ENCODE data around the gene TXNL4A.

The TXNL4A gene

DNA sequence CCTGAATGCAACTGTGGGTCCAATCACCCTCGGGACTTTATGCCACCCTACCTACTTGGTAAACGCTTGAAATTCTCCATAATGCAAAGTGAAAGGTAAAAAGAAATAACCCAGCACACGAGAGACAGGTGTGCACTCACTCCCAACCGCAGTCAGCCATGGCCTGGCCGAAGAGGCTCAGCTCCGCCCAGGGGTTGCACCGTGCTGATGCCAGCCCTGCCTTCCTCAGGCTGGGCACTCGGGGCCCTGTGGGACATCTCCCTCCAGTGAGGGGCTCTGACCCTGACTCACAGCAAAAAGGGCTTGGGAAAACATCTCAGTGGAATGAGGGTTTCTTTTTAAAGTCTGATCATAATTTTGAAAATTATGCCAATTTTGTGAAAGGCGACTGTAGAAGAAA is 50.2 kb downstream of the TXNL4A start:
- Histone ChIP-seq H3K9me2 (replicated peaks; ENCODE audit: control insufficient read depth, low read length) (no peaks in the 10 kb centered on the region), H3K4me3 (ENCODE audit: low read length) (no peak overlapping the region), H3K4me1 (ENCODE audit: control insufficient read depth, low read length) (no peaks in the 10 kb centered on the region), H3F3A (ENCODE audit: control insufficient read depth, insufficient read depth) (no peaks in the 10 kb centered on the region), H3K79me2 (ENCODE audit: control insufficient read depth, low read length) (peaks cover 90% of the 10 kb centered on the region), H3K4me2 (ENCODE audit: low read length) (no peak overlapping the region), H4K20me1 (ENCODE audit: control insufficient read depth, insufficient read depth, low read depth, low read length) (peaks cover 5% of the 10 kb centered on the region), H3K9me3 (ENCODE audit: control insufficient read depth, insufficient read depth, low read length) (peaks cover 4% of the 10 kb centered on the region; the same call in 1 of the 2 replicates), H3K36me3 (ENCODE audit: control insufficient read depth, low read length) (peaks cover 80% of the 10 kb centered on the region), H3K27ac (ENCODE audit: low read depth, low read length) (no peak overlapping the region), H3K27me3 (ENCODE audit: control insufficient read depth, low read length) (no peaks in the 10 kb centered on the region)
- TF ChIP-seq, protein P1, sequence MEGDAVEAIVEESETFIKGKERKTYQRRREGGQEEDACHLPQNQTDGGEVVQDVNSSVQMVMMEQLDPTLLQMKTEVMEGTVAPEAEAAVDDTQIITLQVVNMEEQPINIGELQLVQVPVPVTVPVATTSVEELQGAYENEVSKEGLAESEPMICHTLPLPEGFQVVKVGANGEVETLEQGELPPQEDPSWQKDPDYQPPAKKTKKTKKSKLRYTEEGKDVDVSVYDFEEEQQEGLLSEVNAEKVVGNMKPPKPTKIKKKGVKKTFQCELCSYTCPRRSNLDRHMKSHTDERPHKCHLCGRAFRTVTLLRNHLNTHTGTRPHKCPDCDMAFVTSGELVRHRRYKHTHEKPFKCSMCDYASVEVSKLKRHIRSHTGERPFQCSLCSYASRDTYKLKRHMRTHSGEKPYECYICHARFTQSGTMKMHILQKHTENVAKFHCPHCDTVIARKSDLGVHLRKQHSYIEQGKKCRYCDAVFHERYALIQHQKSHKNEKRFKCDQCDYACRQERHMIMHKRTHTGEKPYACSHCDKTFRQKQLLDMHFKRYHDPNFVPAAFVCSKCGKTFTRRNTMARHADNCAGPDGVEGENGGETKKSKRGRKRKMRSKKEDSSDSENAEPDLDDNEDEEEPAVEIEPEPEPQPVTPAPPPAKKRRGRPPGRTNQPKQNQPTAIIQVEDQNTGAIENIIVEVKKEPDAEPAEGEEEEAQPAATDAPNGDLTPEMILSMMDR (IDR thresholded peaks at IDR 0.05; ENCODE audit: low read depth, low read length, poor library complexity, severe bottlenecking) = no peak
- no peak for TF ChIP-seq EZH2phosphoT487 (IDR thresholded peaks at IDR 0.05; ENCODE audit: borderline replicate concordance, low read length)

DNA sequence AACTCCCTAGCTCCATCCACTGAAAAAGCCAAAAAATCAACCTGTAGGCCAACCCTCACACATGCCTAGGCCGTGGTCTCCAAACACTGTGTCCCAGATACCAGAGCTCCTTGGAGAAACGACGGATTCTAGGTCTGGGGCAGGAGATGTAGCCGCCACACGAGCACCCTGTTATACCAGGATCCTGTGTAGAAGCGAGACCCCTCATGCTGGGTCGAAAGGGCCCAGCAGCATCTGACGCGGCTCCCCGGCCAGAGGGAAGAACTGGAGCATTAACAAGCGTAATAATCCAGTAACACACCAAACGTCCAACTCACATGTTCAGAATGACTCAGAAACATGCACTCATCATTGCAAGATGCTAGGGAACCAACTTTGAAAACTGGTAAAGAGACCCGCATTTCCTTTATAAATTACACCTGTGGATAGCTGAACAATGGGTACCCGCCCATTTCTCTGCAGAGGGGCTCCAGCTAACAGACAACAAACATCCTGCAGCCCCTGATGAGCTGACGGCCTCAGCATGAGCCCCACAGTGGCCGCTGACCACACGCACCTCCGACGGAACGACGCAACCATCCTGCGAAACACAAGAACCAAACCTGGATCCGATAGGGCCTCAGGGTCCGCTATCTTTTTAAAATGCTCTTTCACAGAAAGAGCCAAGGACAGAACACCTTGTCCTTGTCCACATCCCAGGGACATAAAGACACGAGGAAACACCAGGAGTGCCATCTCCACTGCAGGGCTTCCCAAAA is 51.1 kb downstream of the TXNL4A start:
- no peak overlapping the region for H3K27ac ChIP-seq (ENCODE audit: low read depth, low read length)
- no peaks in the 10 kb centered on the region for H3K27me3 ChIP-seq (ENCODE audit: control insufficient read depth, low read length)
- no peaks in the 10 kb centered on the region for H3K4me1 ChIP-seq (ENCODE audit: control insufficient read depth, low read length)
- no peak overlapping the region for H3K4me3 ChIP-seq (ENCODE audit: low read length)
- H3K9me3 ChIP-seq (ENCODE audit: control insufficient read depth, insufficient read depth, low read length) = peaks cover 4% of the 10 kb centered on the region; the same call in 1 of the 2 replicates
- H4K20me1 ChIP-seq (ENCODE audit: control insufficient read depth, insufficient read depth, low read depth, low read length) = peaks cover 5% of the 10 kb centered on the region
- no peak overlapping the region for H3K4me2 ChIP-seq (ENCODE audit: low read length)
- no peak for TF ChIP-seq EZH2phosphoT487 (IDR thresholded peaks at IDR 0.05; ENCODE audit: borderline replicate concordance, low read length)
- TF ChIP-seq, protein P1 (IDR thresholded peaks at IDR 0.05; ENCODE audit: low read depth, low read length, poor library complexity, severe bottlenecking) = no peak
- H3K36me3 ChIP-seq (ENCODE audit: control insufficient read depth, low read length) = peaks cover 74% of the 10 kb centered on the region
- H3K79me2 ChIP-seq (ENCODE audit: control insufficient read depth, low read length) = peaks cover 95% of the 10 kb centered on the region
- no peaks in the 10 kb centered on the region for H3K9me2 ChIP-seq (replicated peaks; ENCODE audit: control insufficient read depth, low read length)
- H3F3A ChIP-seq (ENCODE audit: control insufficient read depth, insufficient read depth) = no peaks in the 10 kb centered on the region

DNA sequence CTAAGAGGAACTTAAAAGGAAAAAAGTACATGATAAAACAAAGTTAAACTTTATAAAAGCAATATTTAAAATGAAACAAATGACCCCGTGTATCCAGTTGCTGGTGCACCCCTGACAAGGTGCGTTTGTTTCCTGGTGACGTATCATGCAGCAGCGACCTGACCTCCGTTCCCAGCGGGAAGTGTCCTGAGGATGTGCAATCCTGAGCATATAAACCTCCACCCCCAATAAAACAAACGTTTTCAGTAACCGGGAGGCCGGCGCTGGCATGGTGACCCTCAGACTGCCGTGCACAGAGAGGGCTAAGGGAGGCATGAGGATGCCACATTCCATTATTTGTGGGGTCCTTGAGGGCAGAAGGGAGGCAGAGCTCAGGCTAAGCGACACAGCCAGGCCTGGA is 51.7 kb downstream of the TXNL4A start:
- Histone ChIP-seq H3K27ac (ENCODE audit: low read depth, low read length) (no peak overlapping the region), H4K20me1 (ENCODE audit: control insufficient read depth, insufficient read depth, low read depth, low read length) (peaks cover 5% of the 10 kb centered on the region), H3K79me2 (ENCODE audit: control insufficient read depth, low read length) (peaks cover 90% of the 10 kb centered on the region), H3K36me3 (ENCODE audit: control insufficient read depth, low read length) (peaks cover 68% of the 10 kb centered on the region), H3F3A (ENCODE audit: control insufficient read depth, insufficient read depth) (no peaks in the 10 kb centered on the region), H3K9me2 (replicated peaks; ENCODE audit: control insufficient read depth, low read length) (no peaks in the 10 kb centered on the region), H3K4me3 (ENCODE audit: low read length) (no peak overlapping the region), H3K4me1 (ENCODE audit: control insufficient read depth, low read length) (no peaks in the 10 kb centered on the region), H3K27me3 (ENCODE audit: control insufficient read depth, low read length) (no peaks in the 10 kb centered on the region), H3K4me2 (ENCODE audit: low read length) (no peak overlapping the region), H3K9me3 (ENCODE audit: control insufficient read depth, insufficient read depth, low read length) (peaks cover 6% of the 10 kb centered on the region; the same call in 1 of the 2 replicates)
- TF ChIP-seq, protein P1 (IDR thresholded peaks at IDR 0.05; ENCODE audit: low read depth, low read length, poor library complexity, severe bottlenecking) = no peak
- TF ChIP-seq EZH2phosphoT487 (IDR thresholded peaks at IDR 0.05; ENCODE audit: borderline replicate concordance, low read length) = no peak
